ENCODE results near the gene CHRNA9. TPM values are rescaled to one million over a fixed set of nuclear protein-coding genes. Genes with fewer than 3 reads are reported as not detected.

Gene CHRNA9
- polyA plus RNA-seq, 2 of the 4 experiments (the other 2 are of a cell fraction): 1.3 to 1.6 TPM

- peak overlapping the region; percentile 46 to 71; a peak in 5 of 6 replicates for H3K27ac ChIP-seq
- no peak for ATAC-seq
These were observed 61.0 kb downstream of the CHRNA9 start for GRCh38 chr4:40395908-40396793.

GRCh38 chr4:40399578-40399977 lies 64.4 kb downstream of the CHRNA9 start:
- POLR2A ChIA-PET: interaction anchor here (0.9 kb wide), 1 partner anchor 92 kb away, joined by 3 read pairs; no protein-coding TSS in a partner anchor
- Histone ChIP-seq H3K4me2 (no peak overlapping the region), H3K4me1 (peaks cover 17% of the 10 kb centered on the region), H3K27ac (no peak overlapping the region; a peak in 1 of 6 replicates), H3K4me3 (no peak overlapping the region), H3K9me3 (no peaks in the 10 kb centered on the region)
- ATAC-seq: no peak
- 98% methylated on average over 3 of the region's 3 CpGs for WGBS (ENCODE audit: missing lambda C conversion rate)
- CTCF ChIA-PET: interaction anchor here (0.9 kb wide), 1 partner anchor 238 kb away, joined by 3 read pairs; no protein-coding TSS in a partner anchor
- DNase-seq (ENCODE audit: low read depth in 1 of 2, low spot score in 1 of 2): no peak
- no peak for TF ChIP-seq TP53 (CRISPR knock-in tag; IDR thresholded peaks at IDR 0.05)
- no peak for TF ChIP-seq RARB (CRISPR knock-in tag; IDR thresholded peaks at IDR 0.05)
- TF ChIP-seq ZFP36 (IDR thresholded peaks at IDR 0.05; ENCODE audit: borderline replicate concordance, partially characterized antibody): no peak
- FAIRE-seq: no peak

More at GRCh38 chr4:40395908-40396793, 61.0 kb downstream of the CHRNA9 start:
- peak in 1 of 2 experiments; percentile 25 for DNase-seq (ENCODE audit: low read depth in 1 of 2, low spot score in 1 of 2)
- Histone ChIP-seq H3K4me2 (peak overlapping the region; percentile 66), H3K9me3 (no peaks in the 10 kb centered on the region), H3K4me3 (no peak overlapping the region), H3K4me1 (peaks cover 16% of the 10 kb centered on the region)
- ChIA-PET POLR2A (interaction anchor here (0.7 kb wide), 1 partner anchor 65 kb away, joined by 3 read pairs; no protein-coding TSS in a partner anchor), CTCF (interaction anchor here (1.4 kb wide), 1 partner anchor 79 kb away, joined by 3 read pairs; no protein-coding TSS in a partner anchor)
- TF ChIP-seq FOXS1 (CRISPR knock-in tag; IDR thresholded peaks at IDR 0.05): no peak
- TF ChIP-seq MAX (IDR thresholded peaks at IDR 0.05): no peak
- no peak for TF ChIP-seq ZFP36 (IDR thresholded peaks at IDR 0.05; ENCODE audit: borderline replicate concordance, partially characterized antibody)
- peak; percentile 42 to 62; a peak in 2 of 4 replicates for TF ChIP-seq CEBPB (IDR thresholded peaks at IDR 0.05)
- TF ChIP-seq MAFK (IDR thresholded peaks at IDR 0.05; ENCODE audit: partially characterized antibody): no peak
- TF ChIP-seq ZNF302 (CRISPR knock-in tag; IDR thresholded peaks at IDR 0.05): no peak
- no peak for TF ChIP-seq POLR2A (IDR thresholded peaks at IDR 0.05; ENCODE audit: low read length)
- no peak for TF ChIP-seq BHLHE40 (IDR thresholded peaks at IDR 0.05; ENCODE audit: low read depth, low read length)
- 52% methylated on average over 7 of the region's 7 CpGs for WGBS (ENCODE audit: missing lambda C conversion rate)
- FAIRE-seq: no peak

- POLR2A ChIA-PET: no interaction called here
These were observed 66.0 kb downstream of the CHRNA9 start for GRCh38 chr4:40401096-40401495.

GRCh38 chr4:40401631-40402030 lies 66.5 kb downstream of the CHRNA9 start:
- CTCF ChIA-PET: no interaction called here
- H3K27ac ChIP-seq: no peak overlapping the region
- WGBS (ENCODE audit: missing lambda C conversion rate): 75% methylated on average over 8 of the region's 8 CpGs
- no peak for TF ChIP-seq SREBF2 (IDR thresholded peaks at IDR 0.05)
- no peak for TF ChIP-seq ELK1 (IDR thresholded peaks at IDR 0.05; ENCODE audit: low read depth, low read length)
- no peak for TF ChIP-seq TP53 (CRISPR knock-in tag; IDR thresholded peaks at IDR 0.05)
- no peak for TF ChIP-seq CBX8 (IDR thresholded peaks at IDR 0.05)
- no peak for TF ChIP-seq RAD21 (conservative IDR thresholded peaks at IDR 0.05 in 1 of 2, IDR thresholded peaks at IDR 0.05 in 1 of 2)
- no peak for TF ChIP-seq EHF (CRISPR knock-in tag; IDR thresholded peaks at IDR 0.05)
- no peak for TF ChIP-seq POLR2A (IDR thresholded peaks at IDR 0.05; ENCODE audit: low read length)
- TF ChIP-seq ESRRA (IDR thresholded peaks at IDR 0.05; ENCODE audit: borderline replicate concordance, low read length): no peak
- no peak for TF ChIP-seq SMC3 (IDR thresholded peaks at IDR 0.05)
- TF ChIP-seq CHD4 (IDR thresholded peaks at IDR 0.05; ENCODE audit: borderline replicate concordance): no peak
- no peak for TF ChIP-seq HDAC2 (IDR thresholded peaks at IDR 0.05)
- no peak for TF ChIP-seq CTCF (IDR thresholded peaks at IDR 0.05)
- TF ChIP-seq E2F6 (IDR thresholded peaks at IDR 0.05; ENCODE audit: borderline replicate concordance, low read depth): no peak

More at GRCh38 chr4:40401096-40401495, 66.0 kb downstream of the CHRNA9 start:
- Histone ChIP-seq H3K4me1 (peaks cover 12% of the 10 kb centered on the region), H3K4me3 (no peak overlapping the region), H3K27ac (no peak overlapping the region), H3K4me2 (no peak overlapping the region), H3K9me3 (no peaks in the 10 kb centered on the region)
- ATAC-seq: no peak
- WGBS (ENCODE audit: missing lambda C conversion rate): 95% methylated on average over 6 of the region's 6 CpGs
- CTCF ChIA-PET: no interaction called here
- FAIRE-seq: no peak
- DNase-seq (ENCODE audit: low read depth in 1 of 2, low spot score in 1 of 2): no peak
- TF ChIP-seq PBX3 (IDR thresholded peaks at IDR 0.05) (no peak), KDM5A (IDR thresholded peaks at IDR 0.05) (no peak), RNF2 (IDR thresholded peaks at IDR 0.05; ENCODE audit: borderline replicate concordance, low read depth) (no peak), RCOR1 (IDR thresholded peaks at IDR 0.05; ENCODE audit: low read depth, low read length) (no peak), SREBF2 (IDR thresholded peaks at IDR 0.05) (no peak), KDM1A (IDR thresholded peaks at IDR 0.05; ENCODE audit: low read depth) (no peak)

More at GRCh38 chr4:40401631-40402030, 66.5 kb downstream of the CHRNA9 start:
- H3K9me3 ChIP-seq: peaks cover 3% of the 10 kb centered on the region; the same call in 1 of the 3 replicates
- H3K4me1 ChIP-seq: peaks cover 7% of the 10 kb centered on the region; the same call in 2 of the 3 replicates
- no peak overlapping the region for H3K4me3 ChIP-seq
- no peak for DNase-seq (ENCODE audit: low read depth in 1 of 2, low spot score in 1 of 2)
- FAIRE-seq: no peak
- ATAC-seq: no peak
- H3K4me2 ChIP-seq: no peak overlapping the region
- POLR2A ChIA-PET: no interaction called here
